ENCODE data around the gene TTBK1. TPM values are rescaled to one million over a fixed set of nuclear protein-coding genes. Genes with fewer than 3 reads are reported as not detected.
"Not testable (repeated sequence)": the region's sequence is repeated elsewhere in the genome, so short reads cannot be mapped to it uniquely, and the experiment has no call there.

TTBK1 gene
- polyA plus RNA-seq, 3 donors = 0.01 to 0.10 TPM; not detected in 1

DNA sequence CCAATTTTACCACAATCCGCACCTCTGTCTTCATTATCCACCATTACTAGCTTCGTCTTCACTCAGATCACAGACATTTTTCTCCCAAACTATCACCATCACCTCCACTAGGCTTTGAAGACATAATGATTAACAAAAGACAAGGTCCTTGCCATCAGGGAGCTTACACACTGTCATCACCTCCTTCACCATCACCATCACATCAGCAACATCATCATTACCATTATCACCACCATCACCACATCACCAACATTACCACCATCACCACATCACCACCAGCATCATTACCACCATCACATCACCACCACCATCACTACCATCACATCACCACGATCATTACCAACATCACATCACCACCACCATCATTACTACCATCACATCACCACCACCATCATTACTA is 50.4 kb downstream of the TTBK1 start:
- 82 to 95% (median 93%) methylated on average over 3 of the region's 3 CpGs for WGBS, 3 donors
- H3K27ac ChIP-seq (ENCODE audit: low read depth, low read length) = no peak overlapping the region

DNA sequence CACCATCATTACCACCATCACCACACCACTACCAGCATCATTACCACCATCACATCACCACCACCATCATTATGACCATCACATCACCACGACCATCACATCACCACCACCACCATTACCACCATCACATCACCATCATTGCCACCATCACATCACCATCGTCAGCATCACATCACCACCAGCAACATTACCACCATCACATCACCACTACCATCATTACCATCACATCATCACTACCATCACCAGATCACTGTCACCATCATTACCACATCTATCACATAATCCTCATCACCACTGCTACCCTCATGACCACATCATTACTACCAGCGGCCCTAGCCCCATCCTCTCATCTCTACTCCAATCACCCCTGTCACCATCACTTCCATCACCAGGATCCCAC is 51.3 kb downstream of the TTBK1 start:
- no peak overlapping the region for H3K27ac ChIP-seq (ENCODE audit: low read depth, low read length)
- 77 to 85% (median 84%) methylated on average over 3 of the region's 3 CpGs for WGBS, 3 donors

DNA sequence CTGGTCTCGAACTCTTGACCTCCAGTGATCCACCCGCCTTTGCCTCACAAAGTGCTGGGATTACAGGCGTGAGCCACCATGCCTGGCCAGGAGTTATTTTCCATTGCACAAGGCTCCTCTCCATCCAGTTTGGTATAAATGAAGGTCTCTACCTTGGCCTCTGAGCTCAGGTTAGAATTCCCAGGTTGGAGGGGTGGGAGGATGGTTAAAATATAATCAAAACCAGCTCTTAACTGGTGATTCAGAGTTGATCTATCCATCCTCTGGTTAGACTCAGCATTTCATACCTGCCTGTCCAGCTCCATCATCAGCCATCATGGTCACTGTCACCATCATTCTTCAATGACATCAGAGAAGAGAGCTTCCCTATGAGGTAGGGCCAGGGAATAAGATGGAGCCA is 52.2 kb downstream of the TTBK1 start:
- WGBS, 3 donors = 88 to 95% (median 93%) methylated on average over 3 of the region's 3 CpGs
- no peak overlapping the region for H3K27ac ChIP-seq (ENCODE audit: low read depth, low read length)

DNA sequence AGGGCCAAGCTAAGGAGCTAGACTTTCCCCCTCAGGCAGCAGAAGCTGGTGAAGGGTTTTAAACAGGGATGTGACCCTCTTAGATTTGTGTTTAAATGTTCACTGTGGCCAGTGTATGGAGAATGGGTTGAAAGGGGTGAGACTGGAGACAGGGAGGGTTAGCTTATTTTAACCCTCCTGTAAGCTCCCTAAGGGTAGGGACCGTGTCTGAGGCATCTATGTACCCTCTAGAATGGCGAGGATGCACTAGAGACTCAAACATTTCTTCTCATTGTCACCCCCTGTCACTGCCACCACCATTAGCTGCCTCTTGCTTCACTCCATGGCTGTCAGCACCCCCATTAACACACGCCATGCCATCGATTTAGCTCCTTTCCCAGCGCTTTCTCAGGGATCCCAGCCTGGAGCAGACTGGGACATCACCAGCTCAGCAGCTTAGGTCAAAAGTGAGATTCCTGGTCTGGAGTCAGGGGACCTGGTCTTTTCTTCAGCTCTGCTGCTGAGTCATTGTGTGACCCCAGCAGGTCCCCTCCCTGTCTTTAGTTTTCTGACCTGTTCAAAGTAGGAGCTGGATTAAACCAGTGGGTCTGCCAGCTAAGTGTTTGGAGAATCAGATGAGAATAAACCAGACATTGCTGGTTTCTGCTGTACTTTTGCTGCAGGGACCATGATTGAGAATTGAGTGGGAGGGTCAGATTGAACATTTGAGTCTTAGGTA is 53.7 kb downstream of the TTBK1 start:
- H3K27ac ChIP-seq (ENCODE audit: low read depth, low read length) = no peak overlapping the region
- 84 to 90% (median 89%) methylated on average over 5 of the region's 5 CpGs for WGBS, 3 donors

DNA sequence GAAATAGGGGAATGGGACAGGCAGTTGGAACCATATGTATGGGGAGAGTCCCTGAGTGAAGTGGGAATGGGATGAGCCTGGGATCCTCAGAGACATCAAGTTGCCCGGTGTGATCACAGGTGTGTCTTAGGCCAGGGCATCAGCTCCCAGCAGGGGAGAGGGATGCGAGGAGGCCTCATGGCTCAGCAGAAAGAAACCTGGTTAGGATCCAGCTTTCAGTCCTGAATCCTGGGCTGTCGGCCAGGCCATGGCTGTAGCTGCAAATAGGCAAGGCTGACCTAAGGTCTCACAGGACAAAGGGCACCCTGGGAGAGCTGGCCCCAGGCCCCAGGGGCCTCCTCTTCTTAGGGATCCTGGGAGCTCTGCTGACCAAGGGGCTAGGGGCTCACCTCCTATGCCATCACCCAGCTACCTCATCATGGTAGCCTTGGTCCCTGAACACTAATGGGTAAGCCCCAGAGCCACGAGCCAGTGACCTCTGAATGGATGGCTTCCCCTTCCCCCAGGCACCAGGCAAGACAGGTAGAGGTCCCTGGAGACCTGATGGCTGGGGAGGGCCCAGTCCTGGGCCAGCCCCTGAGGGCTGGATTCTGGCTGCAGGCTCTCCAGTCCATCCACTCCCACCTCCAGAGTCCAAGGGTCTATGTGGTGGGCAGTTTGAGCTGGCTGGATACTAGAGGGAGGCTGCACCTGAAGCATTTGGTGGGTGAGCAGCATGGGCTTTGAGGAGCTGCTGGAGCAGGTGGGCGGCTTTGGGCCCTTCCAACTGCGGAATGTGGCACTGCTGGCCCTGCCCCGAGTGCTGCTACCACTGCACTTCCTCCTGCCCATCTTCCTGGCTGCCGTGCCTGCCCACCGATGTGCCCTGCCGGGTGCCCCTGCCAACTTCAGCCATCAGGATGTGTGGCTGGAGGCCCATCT is 54.6 kb downstream of the TTBK1 start, which contains the start of gene SLC22A7:
SLC22A7 (plus strand) TSS at position 617 of the 921 bp plus-strand sequence; CDS start at position 716, 99 bp downstream.
- WGBS, 3 donors = 65 to 71% (median 68%) methylated on average over 10 of the region's 10 CpGs
- no peak within 1 kb of the TSS for H3K27ac ChIP-seq (ENCODE audit: low read depth, low read length)

DNA sequence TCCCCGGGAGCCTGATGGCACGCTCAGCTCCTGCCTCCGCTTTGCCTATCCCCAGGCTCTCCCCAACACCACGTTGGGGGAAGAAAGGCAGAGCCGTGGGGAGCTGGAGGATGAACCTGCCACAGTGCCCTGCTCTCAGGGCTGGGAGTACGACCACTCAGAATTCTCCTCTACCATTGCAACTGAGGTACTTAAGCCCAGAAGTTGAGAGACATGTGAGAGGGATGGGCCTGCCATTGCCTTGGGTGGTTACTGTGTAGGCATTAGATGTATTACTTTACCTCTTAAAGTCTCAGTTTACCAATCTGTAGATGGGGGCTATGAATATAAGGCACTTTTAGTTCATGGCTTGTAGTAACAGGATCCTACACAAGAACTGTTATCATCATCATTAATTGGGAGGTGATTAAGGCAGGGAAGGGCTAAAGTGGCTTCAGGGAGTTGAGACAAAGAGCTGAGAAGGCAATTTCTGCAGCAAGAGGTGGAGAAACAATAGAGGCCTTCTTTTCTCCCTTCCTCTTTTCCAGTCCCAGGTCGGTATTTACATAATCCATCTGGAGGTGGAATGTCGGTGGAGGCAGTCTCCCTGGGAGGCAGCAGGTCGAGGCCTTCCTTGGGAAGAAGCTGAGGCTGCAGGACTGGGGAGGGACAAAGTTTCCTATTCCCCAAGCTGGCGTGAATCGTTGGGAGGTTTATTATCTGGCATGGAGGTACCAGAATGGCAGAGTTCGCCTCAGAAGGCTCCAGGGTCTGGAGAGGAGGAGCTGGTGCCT is 55.5 kb downstream of the TTBK1 start:
- WGBS, 3 donors = 70 to 74% (median 71%) methylated on average over 12 of the region's 12 CpGs
- no peak overlapping the region for H3K27ac ChIP-seq (ENCODE audit: low read depth, low read length)

DNA sequence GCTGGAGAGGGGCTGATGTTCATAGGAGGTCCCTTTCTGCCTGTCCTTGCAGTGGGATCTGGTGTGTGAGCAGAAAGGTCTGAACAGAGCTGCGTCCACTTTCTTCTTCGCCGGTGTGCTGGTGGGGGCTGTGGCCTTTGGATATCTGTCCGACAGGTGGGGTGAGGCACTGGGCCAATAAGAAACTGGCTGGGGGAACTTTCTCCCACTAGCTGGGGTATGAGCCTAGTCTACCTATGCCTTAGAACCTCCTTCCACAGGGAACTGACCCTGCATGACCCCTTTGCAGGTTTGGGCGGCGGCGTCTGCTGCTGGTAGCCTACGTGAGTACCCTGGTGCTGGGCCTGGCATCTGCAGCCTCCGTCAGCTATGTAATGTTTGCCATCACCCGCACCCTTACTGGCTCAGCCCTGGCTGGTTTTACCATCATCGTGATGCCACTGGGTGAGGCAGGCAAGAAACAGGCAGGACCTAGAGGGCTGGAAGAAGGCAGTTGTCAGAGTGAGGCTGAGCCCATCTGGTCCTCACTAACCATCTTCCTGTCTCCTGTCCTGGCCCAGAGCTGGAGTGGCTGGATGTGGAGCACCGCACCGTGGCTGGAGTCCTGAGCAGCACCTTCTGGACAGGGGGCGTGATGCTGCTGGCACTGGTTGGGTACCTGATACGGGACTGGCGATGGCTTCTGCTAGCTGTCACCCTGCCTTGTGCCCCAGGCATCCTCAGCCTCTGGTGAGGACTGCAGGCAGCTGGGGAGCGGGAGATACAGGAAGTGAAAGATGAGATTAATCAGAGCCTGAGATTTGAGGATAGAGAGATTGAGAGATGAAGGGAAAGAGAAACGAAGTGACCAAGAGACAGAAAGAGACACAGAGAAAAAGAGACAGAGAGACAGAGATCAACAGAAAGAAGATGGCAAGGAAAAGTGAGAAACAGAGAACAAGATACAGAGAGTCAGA is 56.3 kb downstream of the TTBK1 start:
- 81 to 84% (median 81%) methylated on average over 18 of the region's 18 CpGs for WGBS, 3 donors
- H3K27ac ChIP-seq (ENCODE audit: low read depth, low read length) = no peak overlapping the region

DNA sequence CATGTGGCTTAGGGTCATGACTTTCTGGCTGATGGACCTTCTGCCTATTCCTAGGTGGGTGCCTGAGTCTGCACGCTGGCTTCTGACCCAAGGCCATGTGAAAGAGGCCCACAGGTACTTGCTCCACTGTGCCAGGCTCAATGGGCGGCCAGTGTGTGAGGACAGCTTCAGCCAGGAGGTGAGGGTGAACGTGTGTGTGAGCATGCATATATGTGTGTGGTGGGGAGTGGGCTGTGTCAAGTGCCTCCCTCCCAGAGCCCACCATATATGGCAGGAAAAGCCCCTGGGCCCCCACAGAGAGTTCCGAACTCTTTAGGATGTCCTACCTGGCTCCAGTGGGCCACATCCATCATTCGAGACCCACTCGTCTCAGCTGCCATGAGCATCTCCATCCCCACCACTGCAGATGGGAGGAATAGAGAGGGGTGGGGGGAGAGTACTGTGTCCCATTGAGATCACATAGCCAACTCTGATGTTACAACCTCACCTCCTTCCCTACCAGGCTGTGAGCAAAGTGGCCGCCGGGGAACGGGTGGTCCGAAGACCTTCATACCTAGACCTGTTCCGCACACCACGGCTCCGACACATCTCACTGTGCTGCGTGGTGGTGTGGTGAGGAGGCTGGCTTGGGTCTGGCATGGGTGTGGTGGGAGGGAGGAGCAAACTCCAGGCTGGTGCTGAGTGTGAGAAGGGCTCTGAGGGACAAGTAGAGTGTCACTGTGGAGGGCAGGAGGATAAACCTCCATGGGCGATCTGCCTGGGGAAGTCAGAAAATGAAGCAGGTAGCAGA is 58.0 kb downstream of the TTBK1 start:
- 85 to 91% (median 88%) methylated on average over 15 of the region's 15 CpGs for WGBS, 3 donors

DNA sequence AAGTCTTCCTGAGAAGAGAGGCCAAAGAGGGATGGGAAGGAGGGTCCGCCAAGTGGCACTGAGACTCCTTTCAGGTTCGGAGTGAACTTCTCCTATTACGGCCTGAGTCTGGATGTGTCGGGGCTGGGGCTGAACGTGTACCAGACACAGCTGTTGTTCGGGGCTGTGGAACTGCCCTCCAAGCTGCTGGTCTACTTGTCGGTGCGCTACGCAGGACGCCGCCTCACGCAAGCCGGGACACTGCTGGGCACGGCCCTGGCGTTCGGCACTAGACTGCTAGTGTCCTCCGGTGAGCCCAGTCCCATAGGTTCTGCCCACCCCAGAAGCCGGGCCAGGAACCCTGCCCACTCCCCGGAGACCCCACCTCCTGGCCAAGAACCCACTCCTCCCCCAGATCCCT is 58.8 kb downstream of the TTBK1 start:
- no peak overlapping the region for H3K27ac ChIP-seq (ENCODE audit: low read depth, low read length)
- WGBS, 3 donors = 80 to 86% (median 81%) methylated on average over 19 of the region's 19 CpGs

More for the DNA sequence above, 58.0 kb downstream of the TTBK1 start:
- no peak overlapping the region for H3K27ac ChIP-seq (ENCODE audit: low read depth, low read length)

DNA sequence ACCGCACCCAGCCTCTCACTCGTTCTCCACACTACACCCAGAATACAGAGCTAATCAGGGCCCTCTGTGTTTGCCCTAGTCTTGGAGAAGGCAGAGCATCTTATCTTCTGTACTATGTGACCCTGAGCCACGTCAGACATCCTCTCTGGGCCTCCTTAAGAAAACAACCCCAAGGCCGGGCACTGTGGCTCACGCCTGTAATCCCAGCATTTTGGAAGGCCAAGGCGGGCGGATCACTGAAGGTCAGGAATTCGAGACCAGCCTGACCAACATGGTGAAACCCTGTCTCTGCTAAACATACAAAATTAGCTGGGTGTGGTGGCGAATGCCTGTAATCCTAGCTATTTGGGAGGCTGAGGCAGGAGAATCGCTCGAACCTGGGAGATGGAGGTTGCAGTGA is 59.7 kb downstream of the TTBK1 start:
- WGBS, 3 donors = 80 to 93% (median 88%) methylated on average over 11 of the region's 11 CpGs
- H3K27ac ChIP-seq (ENCODE audit: low read depth, low read length) = not testable (repeated sequence)

DNA sequence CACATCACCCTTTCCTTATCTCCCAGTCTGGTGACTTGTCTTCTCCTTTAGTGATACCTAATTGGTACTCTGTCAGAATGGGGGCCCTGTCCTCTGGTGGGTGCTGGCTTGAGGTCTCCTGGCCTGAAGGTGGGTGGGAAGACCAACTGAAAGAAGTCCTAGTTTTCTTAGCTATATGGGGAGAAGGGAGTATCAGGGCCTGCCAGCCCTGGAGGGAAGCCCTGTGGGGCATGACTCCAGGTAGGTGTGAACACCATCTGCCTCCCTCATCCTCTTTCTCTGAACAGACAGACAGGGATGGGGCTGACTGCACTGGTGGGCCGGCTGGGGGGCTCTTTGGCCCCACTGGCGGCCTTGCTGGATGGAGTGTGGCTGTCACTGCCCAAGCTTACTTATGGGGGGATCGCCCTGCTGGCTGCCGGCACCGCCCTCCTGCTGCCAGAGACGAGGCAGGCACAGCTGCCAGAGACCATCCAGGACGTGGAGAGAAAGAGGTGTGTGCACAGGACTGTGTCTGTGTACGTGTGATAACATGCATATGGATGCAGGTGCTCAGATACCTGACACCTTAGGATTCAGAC is 60.6 kb downstream of the TTBK1 start:
- WGBS, 3 donors = 77 to 84% (median 77%) methylated on average over 8 of the region's 8 CpGs
- no peak overlapping the region for H3K27ac ChIP-seq (ENCODE audit: low read depth, low read length)

DNA sequence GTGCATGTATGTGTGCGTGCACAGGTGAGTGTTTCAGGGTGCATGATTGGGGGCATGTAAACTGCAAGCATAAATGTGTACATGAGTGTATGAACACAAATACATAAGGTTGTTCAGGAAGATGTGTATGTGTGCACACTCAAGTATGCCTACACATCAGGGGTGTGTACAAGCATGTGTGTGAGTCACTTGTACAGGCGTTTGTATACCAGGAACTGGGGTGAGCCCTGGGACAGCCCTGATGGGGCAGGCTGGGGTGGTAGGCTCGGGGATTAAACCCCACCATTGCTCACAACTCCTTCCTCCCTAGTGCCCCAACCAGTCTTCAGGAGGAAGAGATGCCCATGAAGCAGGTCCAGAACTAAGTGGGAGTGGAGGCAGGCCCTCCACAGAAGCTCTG is 61.1 kb downstream of the TTBK1 start:
- WGBS, 3 donors = 78 to 84% (median 83%) methylated on average over 3 of the region's 3 CpGs
- H3K27ac ChIP-seq (ENCODE audit: low read depth, low read length) = no peak overlapping the region

DNA sequence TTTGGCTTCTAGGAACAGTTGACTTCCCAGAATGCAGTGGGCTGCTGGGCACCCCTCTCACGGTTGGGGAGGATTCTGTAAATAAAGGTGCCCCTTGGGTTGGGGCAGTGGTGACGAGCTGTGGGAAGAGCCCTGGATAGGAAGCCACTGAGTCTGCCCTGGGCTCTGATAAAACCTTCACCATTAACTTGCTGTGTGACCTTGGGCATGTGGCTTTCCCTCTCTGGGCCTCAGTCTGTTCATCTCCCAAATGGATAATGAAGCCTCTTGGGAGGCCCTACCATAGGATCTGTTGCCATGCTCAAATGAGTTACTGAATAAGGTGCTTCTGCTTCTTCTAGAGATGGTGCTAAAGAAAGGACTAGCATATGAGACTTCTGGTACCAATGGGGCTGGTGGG is 61.6 kb downstream of the TTBK1 start:
- H3K27ac ChIP-seq (ENCODE audit: low read depth, low read length) = no peak overlapping the region
- WGBS, 3 donors = 76 to 85% (median 79%) methylated on average over 2 of the region's 2 CpGs

DNA sequence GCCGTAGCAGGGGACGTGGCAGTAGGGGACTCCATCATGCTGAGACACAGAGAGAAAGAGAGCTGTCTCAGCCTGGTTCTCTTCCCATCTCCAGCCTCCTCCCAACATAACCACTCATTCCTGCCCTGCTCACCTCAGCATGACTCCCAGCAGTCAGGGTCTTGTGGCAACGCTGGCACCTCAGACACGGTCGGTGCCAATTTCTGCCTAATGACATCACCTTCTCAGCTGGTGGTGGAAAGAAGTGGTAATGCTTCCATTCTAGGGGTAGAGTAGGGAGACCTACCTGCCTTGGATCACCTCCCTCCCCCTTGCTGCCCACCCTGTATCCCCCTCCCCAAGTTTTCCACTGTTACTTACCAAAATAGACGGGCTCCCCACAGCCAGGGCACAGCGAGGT is 62.8 kb downstream of the TTBK1 start:
- H3K27ac ChIP-seq (ENCODE audit: low read depth, low read length) = no peak overlapping the region
- WGBS, 3 donors = 89 to 95% (median 91%) methylated on average over 7 of the region's 7 CpGs

DNA sequence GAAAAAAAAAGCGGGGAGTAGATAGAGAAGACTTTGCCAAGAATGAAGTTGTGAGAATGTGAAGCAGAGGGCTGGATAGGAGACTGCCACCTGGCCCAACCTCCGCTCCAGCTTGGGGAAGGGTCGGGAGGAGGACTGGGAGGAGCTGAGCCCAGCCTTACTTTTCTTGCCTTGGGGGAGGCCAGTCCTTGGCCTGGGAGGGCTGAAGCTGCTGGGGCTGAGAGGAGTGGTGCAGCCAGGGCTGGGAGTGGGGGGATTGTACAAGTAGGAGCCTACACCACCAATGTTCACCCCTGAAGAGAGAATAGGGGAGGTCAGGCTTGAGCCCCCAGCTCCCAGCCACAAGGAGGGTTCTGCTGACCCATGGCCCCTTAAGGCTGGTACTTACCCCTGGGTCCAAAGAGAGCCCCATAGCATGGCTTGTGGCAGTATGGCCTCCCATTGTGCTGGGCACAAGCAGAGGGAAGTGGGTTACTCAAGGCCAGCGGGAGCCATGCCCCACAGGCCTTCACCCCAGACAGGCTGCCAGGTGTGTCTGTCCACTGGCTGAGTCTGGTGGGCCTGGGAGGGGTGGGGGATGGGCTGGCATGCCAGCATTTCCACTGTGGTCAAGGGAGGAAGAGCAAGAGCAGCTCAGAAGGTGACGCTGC is 64.3 kb downstream of the TTBK1 start:
- no peak overlapping the region for H3K27ac ChIP-seq (ENCODE audit: low read depth, low read length)
- 82 to 87% (median 87%) methylated on average over 4 to 5 of the region's 5 CpGs for WGBS, 3 donors
